ENCODE results near the gene LYRM4.
A peak's percentile ranks its signal among the peaks of the same experiment; 100 is the strongest.

LYRM4 gene

GRCh38 chr6:5178806-5179205 lies 81.9 kb downstream of the LYRM4 start:
- H3K9me3 ChIP-seq (ENCODE audit: insufficient read depth, low read length): no peaks in the 10 kb centered on the region
- no peak overlapping the region for H2AFZ ChIP-seq (ENCODE audit: low read depth, low read length, severe bottlenecking)
- no peaks in the 10 kb centered on the region for H3K36me3 ChIP-seq (ENCODE audit: low read length)
- no peaks in the 10 kb centered on the region for H3K27me3 ChIP-seq (ENCODE audit: low read length)
- TF ChIP-seq EZH2phosphoT487 (conservative IDR thresholded peaks at IDR 0.05; ENCODE audit: low read length) (no peak), CTCF (IDR thresholded peaks at IDR 0.05; ENCODE audit: insufficient read depth, low read length, poor library complexity, severe bottlenecking) (no peak)
- H3K4me2 ChIP-seq (ENCODE audit: low read depth, low read length, poor library complexity, severe bottlenecking): no peak overlapping the region
- no peak overlapping the region for H3K27ac ChIP-seq (ENCODE audit: low read depth, low read length)
- H3K9me2 ChIP-seq (replicated peaks; ENCODE audit: insufficient read depth, low read length): no peaks in the 10 kb centered on the region
- no peaks in the 10 kb centered on the region for H3F3A ChIP-seq (ENCODE audit: insufficient read depth)
- no peaks in the 10 kb centered on the region for H3K79me2 ChIP-seq (ENCODE audit: insufficient read depth, low read length)
- H3K9ac ChIP-seq (ENCODE audit: low read length): no peak overlapping the region
- no peak overlapping the region for H3K4me3 ChIP-seq (ENCODE audit: insufficient read depth, low read length, poor library complexity, severe bottlenecking)
- no peaks in the 10 kb centered on the region for H4K20me1 ChIP-seq (ENCODE audit: low read depth, low read length)

DNA sequence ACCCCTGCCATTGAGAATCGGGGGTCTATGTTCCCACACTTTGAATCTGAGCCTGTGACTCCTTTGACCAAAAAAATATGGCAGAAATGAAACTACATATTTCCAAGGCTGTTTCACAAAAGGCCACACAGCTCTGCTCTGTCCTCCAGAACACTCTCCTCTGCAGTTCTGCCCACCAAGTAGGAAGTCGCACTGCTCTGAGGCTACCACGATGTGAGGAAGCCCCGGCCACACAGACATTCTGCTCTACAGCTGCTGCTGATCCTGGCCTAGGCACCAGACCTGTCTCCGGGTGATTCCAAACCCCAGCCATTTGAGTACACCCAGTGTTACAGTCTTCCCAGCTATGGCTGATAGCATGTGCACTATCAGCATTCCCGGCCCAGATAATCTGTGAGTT lies 85.1 kb downstream of the LYRM4 start:
- no peaks in the 10 kb centered on the region for H4K20me1 ChIP-seq (ENCODE audit: low read depth, low read length)
- H3K4me2 ChIP-seq (ENCODE audit: low read depth, low read length, poor library complexity, severe bottlenecking): no peak overlapping the region
- no peaks in the 10 kb centered on the region for H3K9me3 ChIP-seq (ENCODE audit: insufficient read depth, low read length)
- H2AFZ ChIP-seq (ENCODE audit: low read depth, low read length, severe bottlenecking): no peak overlapping the region
- no peaks in the 10 kb centered on the region for H3F3A ChIP-seq (ENCODE audit: insufficient read depth)
- no peak overlapping the region for H3K9ac ChIP-seq (ENCODE audit: low read length)
- H3K27me3 ChIP-seq (ENCODE audit: low read length): no peaks in the 10 kb centered on the region
- H3K36me3 ChIP-seq (ENCODE audit: low read length): no peaks in the 10 kb centered on the region
- no peak for TF ChIP-seq CTCF (IDR thresholded peaks at IDR 0.05; ENCODE audit: insufficient read depth, low read length, poor library complexity, severe bottlenecking)
- H3K4me3 ChIP-seq (ENCODE audit: insufficient read depth, low read length, poor library complexity, severe bottlenecking): no peak overlapping the region
- no peaks in the 10 kb centered on the region for H3K9me2 ChIP-seq (replicated peaks; ENCODE audit: insufficient read depth, low read length)
- no peak overlapping the region for H3K27ac ChIP-seq (ENCODE audit: low read depth, low read length)
- no peaks in the 10 kb centered on the region for H3K79me2 ChIP-seq (ENCODE audit: insufficient read depth, low read length)

- Histone ChIP-seq H3K79me2 (ENCODE audit: insufficient read depth, low read length) (no peaks in the 10 kb centered on the region), H2AFZ (ENCODE audit: low read depth, low read length, severe bottlenecking) (no peak overlapping the region), H3K4me3 (ENCODE audit: insufficient read depth, low read length, poor library complexity, severe bottlenecking) (no peak overlapping the region), H3K27ac (ENCODE audit: low read depth, low read length) (no peak overlapping the region), H3K27me3 (ENCODE audit: low read length) (no peaks in the 10 kb centered on the region), H3K9me2 (replicated peaks; ENCODE audit: insufficient read depth, low read length) (no peaks in the 10 kb centered on the region), H3K4me2 (ENCODE audit: low read depth, low read length, poor library complexity, severe bottlenecking) (no peak overlapping the region), H3K36me3 (ENCODE audit: low read length) (no peaks in the 10 kb centered on the region), H3K9ac (ENCODE audit: low read length) (no peak overlapping the region), H3K9me3 (ENCODE audit: insufficient read depth, low read length) (no peaks in the 10 kb centered on the region), H3F3A (ENCODE audit: insufficient read depth) (no peaks in the 10 kb centered on the region), H4K20me1 (ENCODE audit: low read depth, low read length) (no peaks in the 10 kb centered on the region)
- TF ChIP-seq CTCF (IDR thresholded peaks at IDR 0.05; ENCODE audit: insufficient read depth, low read length, poor library complexity, severe bottlenecking): peak; percentile 41
- no peak for TF ChIP-seq EZH2phosphoT487 (conservative IDR thresholded peaks at IDR 0.05; ENCODE audit: low read length)
These were observed 85.8 kb downstream of the LYRM4 start for GRCh38 chr6:5174756-5175549.

Data from SU-DHL-6 (cell line).